DND-41 (cell line): ENCODE data around the gene NAV3.

Source experiments
- ATAC-seq: fragments of 200-7000 bp; cut with Tn5 transposase; 3 replicates; pipeline ENCODE4 v1.9.1; 2021; ENCODE audit warnings: low read depth; ENCODE audit not compliant: insufficient read depth
- DNase-seq: peaks from one replicate; pipeline ENCODE4 v3.0.0-alpha.2; 2020
- H2AFZ ChIP-seq: 2 replicates; pipeline ENCODE4 v1.6.0; 2012; ENCODE audit warnings: low read depth, low read length
- H3K27ac ChIP-seq: 2 replicates; pipeline ENCODE4 v1.5.1; 2012; ENCODE audit warnings: low read length, inconsistent platforms
- H3K27me3 ChIP-seq: fragments of 200-600 bp; sonication (generic); 2 replicates; pipeline ENCODE4 v1.6.0; 2012; ENCODE audit warnings: low read length, mild to moderate bottlenecking, inconsistent platforms; ENCODE audit not compliant: insufficient read depth, poor library complexity
- H3K36me3 ChIP-seq: 2 replicates; pipeline ENCODE4 v1.5.1; 2012; ENCODE audit warnings: low read length, inconsistent platforms; ENCODE audit not compliant: insufficient read depth
- H3K4me1 ChIP-seq: 2 replicates; pipeline ENCODE4 v1.5.1; 2012; ENCODE audit warnings: mild to moderate bottlenecking, low read length; ENCODE audit not compliant: insufficient read depth
- H3K4me2 ChIP-seq: 2 replicates; pipeline ENCODE4 v1.6.0; 2012; ENCODE audit warnings: mild to moderate bottlenecking, moderate library complexity, low read length, inconsistent platforms; ENCODE audit not compliant: insufficient read depth
- H3K4me3 ChIP-seq, 2 experiments: fragments of 200-600 bp in 1 of 2; shearing (Covaris generic) in 1 of 2; 2 replicates each; pipeline ENCODE4 v1.5.1; 2012 to 2016; ENCODE audit warnings: inconsistent platforms in 2 of 2, low read length in 2 of 2, mild to moderate bottlenecking in 2 of 2, low read depth in 1 of 2, moderate library complexity in 1 of 2
- H3K79me2 ChIP-seq: 2 replicates; pipeline ENCODE4 v1.6.0; 2012; ENCODE audit warnings: low read length, inconsistent platforms; ENCODE audit not compliant: insufficient read depth
- H3K9ac ChIP-seq: 2 replicates; pipeline ENCODE4 v1.6.0; 2012; ENCODE audit warnings: low read depth, mild to moderate bottlenecking, inconsistent platforms, low read length, moderate library complexity
- H3K9me3 ChIP-seq: 2 replicates; pipeline ENCODE4 v1.5.1; 2012; ENCODE audit warnings: low read length, moderate library complexity, mild to moderate bottlenecking, inconsistent platforms; ENCODE audit not compliant: insufficient read depth, severe bottlenecking
- H4K20me1 ChIP-seq: 2 replicates; pipeline ENCODE4 v1.6.0; 2012; ENCODE audit warnings: low read length; ENCODE audit not compliant: insufficient read depth
- CTCF ChIP-seq: IDR thresholded peaks from 2 replicates; pipeline ENCODE4 v1.5.1; 2012; ENCODE audit warnings: borderline replicate concordance, low read length, moderate library complexity, mild to moderate bottlenecking; ENCODE audit not compliant: poor library complexity, severe bottlenecking; ENCODE audit errors: extremely low read depth
- EZH2 ChIP-seq: IDR thresholded peaks from 3 replicates; pipeline ENCODE4 v1.6.1; 2012; ENCODE audit warnings: borderline replicate concordance, low read depth, mild to moderate bottlenecking, moderate library complexity, low read length, inconsistent platforms; ENCODE audit not compliant: severe bottlenecking

Gene NAV3

DNA sequence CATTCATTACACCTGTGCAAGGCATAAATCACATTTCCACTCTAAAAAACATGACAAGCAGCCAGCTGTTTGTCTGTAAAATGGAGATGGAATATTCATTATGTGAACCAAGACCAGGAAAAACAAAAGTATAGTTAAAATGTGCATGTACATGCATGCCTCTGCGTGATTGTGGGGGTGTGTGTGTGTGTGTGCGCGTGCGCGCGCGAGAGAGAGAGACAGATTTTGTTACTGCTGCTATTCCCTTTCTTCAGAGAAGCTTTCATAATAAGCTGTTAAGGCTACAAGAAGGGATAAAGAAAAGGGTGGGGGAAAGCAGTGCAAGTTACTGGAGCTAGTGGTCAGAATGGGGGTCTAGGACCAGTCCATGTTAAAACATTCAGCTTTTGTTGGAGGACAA, 430.3 kb downstream of the NAV3 start:
- ATAC-seq (no peak), DNase-seq (no peak)
- Histone ChIP-seq H3K4me1 (no peaks in the 10 kb centered on the region), H3K4me2 (no peak overlapping the region), H3K36me3 (no peaks in the 10 kb centered on the region), H3K4me3 (no peak overlapping the region), H3K27me3 (no peaks in the 10 kb centered on the region), H3K9me3 (no peaks in the 10 kb centered on the region), H3K27ac (no peak overlapping the region), H3K9ac (no peak overlapping the region), H4K20me1 (no peaks in the 10 kb centered on the region), H2AFZ (no peak overlapping the region), H3K79me2 (no peaks in the 10 kb centered on the region)
- TF ChIP-seq EZH2, result no peak
- no peak for TF ChIP-seq CTCF

DNA sequence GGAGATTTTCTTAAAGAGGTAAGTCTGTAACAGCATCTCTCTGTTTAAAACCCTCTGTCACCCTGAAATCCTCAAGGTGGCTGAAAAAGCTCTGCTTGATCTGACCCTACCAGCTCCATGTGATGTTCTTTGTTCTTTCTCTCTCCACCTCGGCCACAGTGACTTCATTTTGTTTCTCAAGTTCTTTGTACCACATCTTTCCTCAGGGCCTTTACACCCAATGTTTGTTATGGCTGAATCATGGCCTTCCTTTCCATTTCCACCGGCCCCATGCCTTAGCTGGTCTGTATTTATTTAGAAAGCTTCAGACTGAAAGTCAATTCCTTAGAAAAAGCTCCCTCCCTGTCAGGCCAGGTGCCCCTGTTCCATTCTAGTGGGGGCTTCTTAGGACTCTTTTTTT, 431.2 kb downstream of the NAV3 start:
- no peak overlapping the region for H2AFZ ChIP-seq
- no peak for TF ChIP-seq CTCF
- no peak for TF ChIP-seq EZH2

More for the DNA sequence above, 431.2 kb downstream of the NAV3 start:
- H3K4me1 ChIP-seq, result no peaks in the 10 kb centered on the region
- no peak overlapping the region for H3K4me2 ChIP-seq
- ATAC-seq, result no peak
- DNase-seq, result no peak
- H3K4me3 ChIP-seq, result no peak overlapping the region
- no peaks in the 10 kb centered on the region for H3K27me3 ChIP-seq
- H4K20me1 ChIP-seq, result no peaks in the 10 kb centered on the region
- H3K9me3 ChIP-seq, result no peaks in the 10 kb centered on the region
- no peaks in the 10 kb centered on the region for H3K79me2 ChIP-seq
- H3K9ac ChIP-seq, result no peak overlapping the region
- H3K36me3 ChIP-seq, result no peaks in the 10 kb centered on the region
- no peak overlapping the region for H3K27ac ChIP-seq
